H1 (cell line): Measurements from ENCODE around the gene CYP2F1. TPM values are rescaled to one million over a fixed set of nuclear protein-coding genes. Genes with fewer than 3 reads are reported as not detected.

Source experiments
- CTCF ChIA-PET: fragments of 300-600 bp; sonication (Branson Sonifier 250); formaldehyde crosslinking; loops from one replicate; lab custom pipeline; 2021; ENCODE audit not compliant: partially characterized antibody; lab: Charles Lee
- POLR2A ChIA-PET: fragments of 300-600 bp; sonication (Branson Sonifier 250); formaldehyde crosslinking; loops from one replicate; lab custom pipeline; 2021; ENCODE audit warnings: inconsistent platforms; ENCODE audit not compliant: partially characterized antibody; lab: Charles Lee
- DNase-seq, 2 experiments: peaks; one replicate each; pipeline versions ENCODE4 v3.0.0 to v3.0.0-alpha.2; 2010 to 2022; ENCODE audit warnings: low spot score in 2 of 2, low read depth in 1 of 2, mixed read lengths in 1 of 2
- FAIRE-seq: peaks from 2 replicates; lab custom pipeline; 2011; peaks lifted over from hg19 to GRCh38; lab: Jason Lieb, UNC
- H2AFZ ChIP-seq: 2 replicates; pipeline ENCODE4 v1.8.1; 2012; ENCODE audit warnings: low read length, inconsistent platforms
- H2AK5ac ChIP-seq: 2 replicates; pipeline ENCODE4 v1.6.1; 2013; ENCODE audit warnings: low read depth, low read length
- H2BK120ac ChIP-seq: replicated peaks from 2 replicates; pipeline ENCODE3; 2013; ENCODE audit warnings: low read depth, low read length, inconsistent platforms
- H2BK12ac ChIP-seq: 2 replicates; pipeline ENCODE4 v1.6.1; 2013; ENCODE audit warnings: low read depth, low read length
- H2BK15ac ChIP-seq: 2 replicates; pipeline ENCODE4 v1.6.1; 2013; ENCODE audit warnings: low read length
- H2BK20ac ChIP-seq: 2 replicates; pipeline ENCODE4 v1.6.1; 2013; ENCODE audit warnings: low read length
- H2BK5ac ChIP-seq: 2 replicates; pipeline ENCODE4 v1.6.1; 2013; ENCODE audit warnings: low read depth, low read length
- H3K14ac ChIP-seq: 2 replicates; pipeline ENCODE4 v1.6.1; 2013; ENCODE audit warnings: inconsistent platforms; ENCODE audit not compliant: insufficient read length
- H3K18ac ChIP-seq: 2 replicates; pipeline ENCODE4 v1.6.1; 2013; ENCODE audit warnings: low read length; ENCODE audit errors: extremely low read depth
- H3K23ac ChIP-seq: 2 replicates; pipeline ENCODE4 v1.6.1; 2013; ENCODE audit warnings: inconsistent platforms; ENCODE audit not compliant: insufficient read length
- H3K23me2 ChIP-seq: 2 replicates; pipeline ENCODE4 v1.6.1; 2013; ENCODE audit warnings: low read depth, low read length
- H3K27ac ChIP-seq: 2 replicates; pipeline ENCODE4 v1.6.1; 2011; ENCODE audit warnings: low read depth, low read length, inconsistent platforms
- H3K27me3 ChIP-seq, 4 experiments: replicated peaks in 1 of 4; 1 replicate in 1 of 4; 2 replicates in 3 of 4; pipeline versions ENCODE4 v1.6.1 to v1.8.1; 2011 to 2013; ENCODE audit warnings: low read length in 3 of 4, mild to moderate bottlenecking in 3 of 4, inconsistent platforms in 2 of 4, mixed read lengths in 2 of 4, moderate library complexity in 1 of 4; ENCODE audit not compliant: control insufficient read depth in 3 of 4, insufficient read depth in 3 of 4; ENCODE audit errors: extremely low read depth in 1 of 4
- H3K36me3 ChIP-seq, 4 experiments: 2 replicates each; pipeline versions ENCODE4 v1.6.1 to v1.8.1; 2011 to 2013; ENCODE audit warnings: mild to moderate bottlenecking in 4 of 4, low read length in 3 of 4, moderate library complexity in 2 of 4, control low read depth in 1 of 4, inconsistent platforms in 1 of 4; ENCODE audit not compliant: insufficient read depth in 4 of 4, control insufficient read depth in 2 of 4
- H3K4ac ChIP-seq: replicated peaks from 2 replicates; pipeline ENCODE3; 2013; ENCODE audit warnings: low read length, low read depth, mixed read lengths, inconsistent platforms; ENCODE audit not compliant: insufficient read length
- H3K4me1 ChIP-seq, 4 experiments: replicated peaks in 1 of 4; 1 replicate in 1 of 4; 2 replicates in 3 of 4; pipeline versions ENCODE4 v1.6.1 to v1.8.1; 2011 to 2013; ENCODE audit warnings: low read length in 3 of 4, inconsistent platforms in 2 of 4, mixed read lengths in 1 of 4; ENCODE audit not compliant: insufficient read depth in 4 of 4, control insufficient read depth in 3 of 4
- H3K4me2 ChIP-seq, 2 experiments: 2 replicates each; pipeline versions ENCODE4 v1.6.1 to v1.8.1; 2011 to 2013; ENCODE audit warnings: low read depth in 2 of 2, low read length in 2 of 2, control low read depth in 1 of 2, inconsistent platforms in 1 of 2, mild to moderate bottlenecking in 1 of 2; ENCODE audit not compliant: insufficient read depth in 1 of 2
- H3K4me3 ChIP-seq, 4 experiments: fragments of 200-600, 300-600 bp in 1 of 4; sonication (generic), shearing (Covaris generic), sonication (Bioruptor Twin) in 1 of 4; 2 replicates each; pipeline versions ENCODE4 v1.5.1 to v1.8.1; 2011 to 2016; ENCODE audit warnings: low read length in 4 of 4, low read depth in 3 of 4, control low read depth in 2 of 4, inconsistent platforms in 2 of 4, mild to moderate bottlenecking in 2 of 4, mixed read lengths in 1 of 4, moderate library complexity in 1 of 4; ENCODE audit not compliant: insufficient read depth in 2 of 4; ENCODE audit errors: extremely low read depth in 1 of 4
- H3K56ac ChIP-seq: replicated peaks from 2 replicates; pipeline ENCODE3; 2013; ENCODE audit warnings: low read depth, mild to moderate bottlenecking, mixed read lengths, low read length, inconsistent platforms; ENCODE audit not compliant: insufficient read length
- H3K79me1 ChIP-seq: 2 replicates; pipeline ENCODE4 v1.6.1; 2013; ENCODE audit warnings: low read depth, low read length, control low read depth
- H3K79me2 ChIP-seq, 2 experiments: 2 replicates each; pipeline versions ENCODE4 v1.6.1 to v1.8.1; 2012 to 2013; ENCODE audit warnings: low read length in 2 of 2, mild to moderate bottlenecking in 2 of 2, inconsistent platforms in 1 of 2; ENCODE audit not compliant: insufficient read depth in 2 of 2, control insufficient read depth in 1 of 2
- H3K9ac ChIP-seq, 4 experiments: replicated peaks in 1 of 4; 1 replicate in 1 of 4; 2 replicates in 3 of 4; pipeline versions ENCODE4 v1.6.1 to v1.8.1; 2011 to 2013; ENCODE audit warnings: low read depth in 3 of 4, low read length in 3 of 4, control low read depth in 2 of 4, mild to moderate bottlenecking in 2 of 4, moderate library complexity in 2 of 4, inconsistent platforms in 1 of 4; ENCODE audit errors: extremely low read depth in 1 of 4
- H3K9me3 ChIP-seq, 2 experiments: 2 replicates each; pipeline versions ENCODE4 v1.6.1 to v1.8.1; 2012 to 2013; ENCODE audit warnings: mild to moderate bottlenecking in 2 of 2, moderate library complexity in 2 of 2, control low read depth in 1 of 2, inconsistent platforms in 1 of 2, low read depth in 1 of 2, low read length in 1 of 2, mixed read lengths in 1 of 2; ENCODE audit not compliant: insufficient read depth in 2 of 2
- H4K20me1 ChIP-seq, 2 experiments: replicated peaks in 1 of 2; 2 replicates each; pipeline versions ENCODE3 to v1.8.1; 2011 to 2013; ENCODE audit warnings: inconsistent platforms in 2 of 2, low read length in 2 of 2, mild to moderate bottlenecking in 1 of 2; ENCODE audit not compliant: insufficient read depth in 2 of 2, control insufficient read depth in 1 of 2
- H4K5ac ChIP-seq: 2 replicates; pipeline ENCODE4 v1.6.1; 2013; ENCODE audit warnings: low read length, low read depth, mixed read lengths, inconsistent platforms; ENCODE audit not compliant: insufficient read length
- H4K8ac ChIP-seq: 2 replicates; pipeline ENCODE4 v1.8.0; 2013; ENCODE audit warnings: mild to moderate bottlenecking, moderate library complexity, low read length, inconsistent platforms; ENCODE audit not compliant: insufficient read depth; ENCODE audit errors: extremely low read depth
- H4K91ac ChIP-seq: replicated peaks from 2 replicates; pipeline ENCODE3; 2013; ENCODE audit warnings: low read length, mixed read lengths, inconsistent platforms; ENCODE audit not compliant: insufficient read length
- MAFK ChIP-seq: IDR thresholded peaks from 2 replicates; pipeline ENCODE4 v1.6.1; 2012; ENCODE audit warnings: low read depth, mild to moderate bottlenecking, improper control_type of control experiment, low read length
- SP1 ChIP-seq: IDR thresholded peaks from 2 replicates; pipeline ENCODE4 v1.6.1; 2011; ENCODE audit warnings: low read depth, low read length
- TAF1 ChIP-seq: IDR thresholded peaks from 2 replicates; pipeline ENCODE4 v1.6.1; 2011; ENCODE audit warnings: mild to moderate bottlenecking, low read depth, low read length
- WGBS, 2 experiments: shearing (Covaris generic) in 1 of 2; methylation state at CpG; one replicate each; pipeline versions ENCODE4 v1.1.6 to v1.1.7; 2013 to 2015; ENCODE audit warnings: low lambda C conversion rate in 2 of 2, mixed read lengths in 2 of 2, inconsistent platforms in 1 of 2, low coverage in 1 of 2, missing lambda C conversion rate in 1 of 2; ENCODE audit not compliant: insufficient replicate concordance in 2 of 2, insufficient coverage in 1 of 2, insufficient read length in 1 of 2; ENCODE audit errors: extremely low coverage in 1 of 2, missing lambda C conversion rate in 1 of 2; 5-methylcytosine and 5-hydroxymethylcytosine counted together
- polyA plus RNA-seq, 7 experiments: library from polyadenylated mRNA; depleted of rRNA in 3 of 7; stranded (reverse) in 5 of 7; unstranded in 2 of 7; fragments of >200 nt in 5 of 7; fragments of 200-250 nt in 2 of 7; gene quantifications; 1 replicate in 5 of 7; 2 replicates in 1 of 7; 4 replicates in 1 of 7; pipeline versions ENCODE4 v1.2.1 to v1.2.3, GENCODE V29; 2011 to 2013; ENCODE audit warnings: missing spikeins in 2 of 7, mixed read lengths in 2 of 7
- total RNA-seq: library from RNA; stranded (reverse); fragmentation: NEBNext Ultra II Directional; extraction: Animal tissue kit (Norgen Biotek cat#: 25700); gene quantifications from 2 replicates; pipeline ENCODE4 v1.2.1, GENCODE V29; 2021

Gene CYP2F1
- total and polyA plus RNA-seq, 2 of the 8 experiments (the other 6 are each of a cell fraction or from before 2014, with no cell fraction given): 0.17 TPM; not detected in 1

DNA sequence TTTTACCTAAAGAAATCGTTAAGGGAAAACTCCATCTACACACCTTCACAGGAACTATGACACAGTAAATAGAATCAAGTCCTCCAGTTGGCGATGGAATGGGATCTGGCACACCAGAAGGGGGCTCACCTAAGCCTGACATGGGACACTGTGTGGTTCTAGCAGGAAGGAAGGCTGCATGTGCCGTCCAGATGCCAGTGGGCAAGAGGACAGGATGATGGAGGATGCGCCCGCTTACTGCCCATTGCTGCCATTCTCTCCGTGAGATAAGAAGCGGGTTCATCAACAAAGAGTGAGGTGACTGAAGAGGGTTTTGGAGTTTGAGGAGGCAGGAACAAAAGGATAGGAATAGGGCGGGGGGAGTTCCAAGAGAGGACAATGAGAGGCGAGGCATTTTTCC lies 2.9 kb upstream of the CYP2F1 start:
- Histone ChIP-seq H2BK12ac (no peak overlapping the region), H4K91ac (no peak overlapping the region), H3K9ac (no peak overlapping the region), H3K27ac (no peak overlapping the region), H3K23ac (no peak overlapping the region), H2AFZ (no peak overlapping the region), H2BK5ac (no peak overlapping the region), H4K20me1 (no peaks in the 10 kb centered on the region), H3K23me2 (no peaks in the 10 kb centered on the region), H3K79me1 (no peaks in the 10 kb centered on the region), H3K4ac (no peak overlapping the region), H3K56ac (no peak overlapping the region), H3K9me3 (peaks cover 25 to 27% of the 10 kb centered on the region in 2 experiments), H2BK120ac (no peak overlapping the region), H3K4me2 (no peak overlapping the region), H2AK5ac (no peak overlapping the region), H3K4me3 (no peak overlapping the region), H3K36me3 (no peaks in the 10 kb centered on the region), H3K18ac (no peak overlapping the region), H4K5ac (no peak overlapping the region), H2BK20ac (no peak overlapping the region), H3K79me2 (no peaks in the 10 kb centered on the region), H3K4me1 (no peaks in the 10 kb centered on the region), H3K27me3 (no peaks in the 10 kb centered on the region), H2BK15ac (no peak overlapping the region), H4K8ac (no peak overlapping the region), H3K14ac (no peak overlapping the region)
- no peak for DNase-seq
- POLR2A ChIA-PET: interaction anchor here (1.0 kb wide), 1 partner anchor 12 kb away, joined by 3 read pairs; no protein-coding TSS in a partner anchor
- FAIRE-seq: no peak
- CTCF ChIA-PET: interaction anchor here (1.2 to 2.4 kb wide), 4 partner anchors 12 to 252 kb away, joined by 3 to 10 read pairs (median 8); no protein-coding TSS in a partner anchor
- no peak for TF ChIP-seq MAFK
- TF ChIP-seq SP1: no peak
- TF ChIP-seq TAF1: no peak
- WGBS, 2 experiments: 88% methylated on average over 9 of the region's 9 CpGs; no CpG with 5 or more reads in 1 of the 2 experiments
